Measurements from ENCODE around the gene MLLT3.

MLLT3 gene

GRCh38 chr9:20407013-20407412 lies 215.3 kb downstream of the MLLT3 start:
- no peak for TF ChIP-seq ZNF70 (CRISPR knock-in tag; IDR thresholded peaks at IDR 0.05)
- no peak for ATAC-seq

GRCh38 chr9:20406344-20406743 lies 216.0 kb downstream of the MLLT3 start:
- TF ChIP-seq TOX (CRISPR knock-in tag; IDR thresholded peaks at IDR 0.05; ENCODE audit: borderline replicate concordance): no peak
- no peak for TF ChIP-seq PPARA (CRISPR knock-in tag; IDR thresholded peaks at IDR 0.05; ENCODE audit: borderline replicate concordance)
- no peak for TF ChIP-seq ISL1 (CRISPR knock-in tag; IDR thresholded peaks at IDR 0.05)
- no peak for TF ChIP-seq PATZ1 (CRISPR knock-in tag; IDR thresholded peaks at IDR 0.05; ENCODE audit: borderline replicate concordance)
- no peak for TF ChIP-seq ZFP30 (CRISPR knock-in tag; IDR thresholded peaks at IDR 0.05)
- no peak for TF ChIP-seq POU6F1 (CRISPR knock-in tag; IDR thresholded peaks at IDR 0.05; ENCODE audit: borderline replicate concordance, low read depth)
- TF ChIP-seq ZC3H10 (CRISPR knock-in tag; IDR thresholded peaks at IDR 0.05): no peak
- no peak for TF ChIP-seq CSDC2 (CRISPR knock-in tag; IDR thresholded peaks at IDR 0.05)
- TF ChIP-seq OSR1 (CRISPR knock-in tag; IDR thresholded peaks at IDR 0.05): no peak
- no peak for TF ChIP-seq CSRNP3 (CRISPR knock-in tag; IDR thresholded peaks at IDR 0.05)
- no peak for TF ChIP-seq ZNF8 (CRISPR knock-in tag; IDR thresholded peaks at IDR 0.05)
- TF ChIP-seq BACH2 (CRISPR knock-in tag; IDR thresholded peaks at IDR 0.05; ENCODE audit: borderline replicate concordance): no peak
- no peak for TF ChIP-seq ZNF565 (CRISPR knock-in tag; conservative IDR thresholded peaks at IDR 0.05; ENCODE audit: low read depth)
- no peak for TF ChIP-seq ZFP3 (CRISPR knock-in tag; IDR thresholded peaks at IDR 0.05)
- TF ChIP-seq SNAI2 (CRISPR knock-in tag; IDR thresholded peaks at IDR 0.05): no peak
- TF ChIP-seq TSHZ2 (CRISPR knock-in tag; IDR thresholded peaks at IDR 0.05): no peak
- TF ChIP-seq CREB5 (CRISPR knock-in tag; IDR thresholded peaks at IDR 0.05; ENCODE audit: low read depth): no peak
- ATAC-seq: no peak

GRCh38 chr9:20405616-20406015 lies 216.7 kb downstream of the MLLT3 start:
- no peak for ATAC-seq
- TF ChIP-seq ZC3H10 (CRISPR knock-in tag; IDR thresholded peaks at IDR 0.05): no peak
- TF ChIP-seq ZFP3 (CRISPR knock-in tag; IDR thresholded peaks at IDR 0.05): no peak
- no peak for TF ChIP-seq PPARA (CRISPR knock-in tag; IDR thresholded peaks at IDR 0.05; ENCODE audit: borderline replicate concordance)
- no peak for TF ChIP-seq POU6F1 (CRISPR knock-in tag; IDR thresholded peaks at IDR 0.05; ENCODE audit: borderline replicate concordance, low read depth)
- no peak for TF ChIP-seq CREB5 (CRISPR knock-in tag; IDR thresholded peaks at IDR 0.05; ENCODE audit: low read depth)
- TF ChIP-seq ZNF565 (CRISPR knock-in tag; conservative IDR thresholded peaks at IDR 0.05; ENCODE audit: low read depth): no peak
- TF ChIP-seq SNAI2 (CRISPR knock-in tag; IDR thresholded peaks at IDR 0.05): no peak
- TF ChIP-seq ESRRG (CRISPR knock-in tag; IDR thresholded peaks at IDR 0.05): no peak
- TF ChIP-seq TOX (CRISPR knock-in tag; IDR thresholded peaks at IDR 0.05; ENCODE audit: borderline replicate concordance): no peak
- TF ChIP-seq OSR1 (CRISPR knock-in tag; IDR thresholded peaks at IDR 0.05): no peak
- TF ChIP-seq TSHZ2 (CRISPR knock-in tag; IDR thresholded peaks at IDR 0.05): no peak
- TF ChIP-seq CSDC2 (CRISPR knock-in tag; IDR thresholded peaks at IDR 0.05): no peak
- TF ChIP-seq ZNF70 (CRISPR knock-in tag; IDR thresholded peaks at IDR 0.05): no peak
- TF ChIP-seq TCF4 (CRISPR knock-in tag; IDR thresholded peaks at IDR 0.05; ENCODE audit: borderline replicate concordance): no peak

Data from SK-N-SH treated with all-trans-retinoic acid at 6 μM for 48 hours (cell line).